Psoas muscle (tissue), 8 donors: Measurements from ENCODE around the gene PIK3AP1. TPM values are rescaled to one million over a fixed set of nuclear protein-coding genes. Genes with fewer than 3 reads are reported as not detected.

Experiments
- ATAC-seq, 4 donors: fragments of 200-7000 bp; cut with Tn5 transposase; one replicate each; pipeline ENCODE4 v1.9.1; 2020; ENCODE audit warnings: moderate library complexity in 3 of 4, mild to moderate bottlenecking in 2 of 4
- DNase-seq, 2 donors: peaks; one replicate each; pipeline ENCODE4 v3.0.0-alpha.2; 2020
- H3K27ac ChIP-seq: fragments of 200-600 bp; one replicate; pipeline ENCODE4 v1.8.0; 2022
- H3K27me3 ChIP-seq, 3 donors: fragments of 200-600 bp in 1 of 3; one replicate each; pipeline versions ENCODE4 v1.6.1 to v1.8.0; 2013 to 2022; ENCODE audit warnings: low read length in 2 of 3, mild to moderate bottlenecking in 2 of 3, moderate library complexity in 1 of 3; ENCODE audit not compliant: insufficient read depth in 3 of 3
- H3K36me3 ChIP-seq, 2 donors: fragments of 200-600 bp in 1 of 2; one replicate each; pipeline versions ENCODE4 v1.6.1 to v1.8.0; 2013 to 2022; ENCODE audit warnings: low read depth in 1 of 2, mild to moderate bottlenecking in 1 of 2, moderate library complexity in 1 of 2; ENCODE audit not compliant: insufficient read depth in 1 of 2
- H3K4me1 ChIP-seq: fragments of 200-600 bp; one replicate; pipeline ENCODE4 v1.8.0; 2022
- H3K4me3 ChIP-seq: fragments of 200-600 bp; one replicate; pipeline ENCODE4 v1.8.0; 2022; ENCODE audit warnings: mild to moderate bottlenecking
- H3K9me3 ChIP-seq: fragments of 200-600 bp; one replicate; pipeline ENCODE4 v1.8.0; 2022
- WGBS, 3 donors: extraction: QIAGEN DNeasy Blood & Tissue Kit; methylation state at CpG; one replicate each; pipeline versions ENCODE4 v1.1.6 to v1.1.7; 2013; 5-methylcytosine and 5-hydroxymethylcytosine counted together
- intact Hi-C, 2 donors: fragments of 100-400 bp; cut with DNase I; formaldehyde crosslinking; loops; one replicate each; pipeline versions ENCODE4 v1.11.0 to v1.14.2; 2022
- polyA plus RNA-seq, 3 donors: library from polyadenylated mRNA; stranded (reverse); fragments of 200-250 nt; gene quantifications; one replicate each; pipeline ENCODE4 v1.2.3, GENCODE V29; 2013
- total RNA-seq, 4 donors: library from RNA; stranded (reverse); fragmentation: NEBNext Ultra II Directional in 2 of 4; extraction: Animal tissue kit (Norgen Biotek cat#: 25700) in 2 of 4; gene quantifications; one replicate each; pipeline versions ENCODE4 v1.2.1 to v1.2.4, GENCODE V29; 2021 to 2023
- TF ChIP-seq, protein P1 (sequence below): fragments of 200-600 bp; IDR thresholded peaks from one replicate; pipeline ENCODE4 v1.8.0; 2022; ENCODE audit warnings: antibody characterized with exemption
- donor health status: healthy with polysubstance abuse.
- donor health status: DM: no; HTN: no; CAD: no; lungs with moderate emphysema.
- donor health status: Bipolar disorder and iron deficiency.
- donor health status: healthy.
- donor health status: DM: yes; HTN: yes; CAD: no.
- donor health status: DM: no; HTN: no; CAD: no.
- donor health status: DM: no; HTN: no; CAD: no.
- donor health status: DM: yes; HTN: yes; CAD: no.

PIK3AP1 gene
- total and polyA plus RNA-seq, 7 donors = 0.17 to 8.6 (median 1.8) TPM

DNA sequence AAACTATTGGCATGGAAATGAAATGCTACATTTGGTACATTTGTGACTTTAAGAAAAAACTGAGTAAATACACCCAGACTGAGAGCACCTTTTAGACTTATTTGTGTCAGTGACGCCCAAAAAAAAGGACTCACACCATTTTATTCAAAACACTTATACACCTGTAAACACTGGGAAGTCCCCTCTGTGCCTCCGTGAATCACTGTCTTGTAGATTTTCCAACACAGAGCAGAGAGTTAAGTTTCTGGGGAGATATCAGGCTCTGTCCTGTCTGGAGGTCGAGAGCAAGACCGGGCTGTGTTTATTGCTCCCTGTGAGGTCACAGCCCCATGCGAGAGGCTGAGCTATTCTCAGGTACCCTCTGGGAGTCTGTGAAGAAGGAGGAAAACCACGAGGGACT, 72.8 kb downstream of the PIK3AP1 start:
- H3K9me3 ChIP-seq = no peaks in the 10 kb centered on the region
- no peak overlapping the region for H3K4me3 ChIP-seq
- DNase-seq (no peak), ATAC-seq (no peak)
- no peak overlapping the region for H3K27ac ChIP-seq
- intact Hi-C loops = loop anchor here in 1 of 2 donors (10.0 kb wide), 1 partner anchor 377 kb away; no protein-coding TSS in a partner anchor
- TF ChIP-seq, protein P1, sequence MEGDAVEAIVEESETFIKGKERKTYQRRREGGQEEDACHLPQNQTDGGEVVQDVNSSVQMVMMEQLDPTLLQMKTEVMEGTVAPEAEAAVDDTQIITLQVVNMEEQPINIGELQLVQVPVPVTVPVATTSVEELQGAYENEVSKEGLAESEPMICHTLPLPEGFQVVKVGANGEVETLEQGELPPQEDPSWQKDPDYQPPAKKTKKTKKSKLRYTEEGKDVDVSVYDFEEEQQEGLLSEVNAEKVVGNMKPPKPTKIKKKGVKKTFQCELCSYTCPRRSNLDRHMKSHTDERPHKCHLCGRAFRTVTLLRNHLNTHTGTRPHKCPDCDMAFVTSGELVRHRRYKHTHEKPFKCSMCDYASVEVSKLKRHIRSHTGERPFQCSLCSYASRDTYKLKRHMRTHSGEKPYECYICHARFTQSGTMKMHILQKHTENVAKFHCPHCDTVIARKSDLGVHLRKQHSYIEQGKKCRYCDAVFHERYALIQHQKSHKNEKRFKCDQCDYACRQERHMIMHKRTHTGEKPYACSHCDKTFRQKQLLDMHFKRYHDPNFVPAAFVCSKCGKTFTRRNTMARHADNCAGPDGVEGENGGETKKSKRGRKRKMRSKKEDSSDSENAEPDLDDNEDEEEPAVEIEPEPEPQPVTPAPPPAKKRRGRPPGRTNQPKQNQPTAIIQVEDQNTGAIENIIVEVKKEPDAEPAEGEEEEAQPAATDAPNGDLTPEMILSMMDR = no peak
- H3K27me3 ChIP-seq = no peaks in the 10 kb centered on the region
- H3K4me1 ChIP-seq = no peaks in the 10 kb centered on the region
- WGBS, 3 donors = 45 to 51% (median 48%) methylated on average over 6 of the region's 6 CpGs
- no peaks in the 10 kb centered on the region for H3K36me3 ChIP-seq

DNA sequence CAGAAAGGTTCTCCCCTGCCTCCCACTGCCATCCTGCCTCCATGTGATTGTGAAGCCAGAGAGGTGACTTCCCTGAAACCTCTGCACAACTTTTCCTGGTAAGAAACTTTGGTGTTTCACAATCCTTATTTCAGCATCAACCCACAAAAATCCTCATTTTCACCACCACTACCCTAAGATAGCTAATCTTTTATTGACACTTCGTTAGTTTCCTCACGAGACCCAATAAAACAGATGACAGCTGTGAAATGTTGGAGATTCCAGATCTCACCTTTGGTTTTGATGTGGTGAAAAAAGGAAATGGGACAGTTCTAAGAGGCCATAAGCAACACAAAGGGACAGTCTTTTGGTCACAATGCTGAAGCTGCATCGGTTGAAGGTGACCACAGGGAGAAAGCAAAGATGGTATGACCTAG, 73.6 kb downstream of the PIK3AP1 start:
- ATAC-seq (no peak), DNase-seq (no peak)
- Histone ChIP-seq H3K27me3 (no peaks in the 10 kb centered on the region), H3K4me3 (no peak overlapping the region), H3K9me3 (no peaks in the 10 kb centered on the region), H3K4me1 (no peaks in the 10 kb centered on the region), H3K27ac (no peak overlapping the region), H3K36me3 (no peaks in the 10 kb centered on the region)
- intact Hi-C loops = loop anchor here in 1 of 2 donors (10.0 kb wide), 1 partner anchor 378 kb away; no protein-coding TSS in a partner anchor
- 65 to 81% (median 67%) methylated on average over 3 of the region's 3 CpGs for WGBS, 3 donors
- TF ChIP-seq, protein P1 = no peak

DNA sequence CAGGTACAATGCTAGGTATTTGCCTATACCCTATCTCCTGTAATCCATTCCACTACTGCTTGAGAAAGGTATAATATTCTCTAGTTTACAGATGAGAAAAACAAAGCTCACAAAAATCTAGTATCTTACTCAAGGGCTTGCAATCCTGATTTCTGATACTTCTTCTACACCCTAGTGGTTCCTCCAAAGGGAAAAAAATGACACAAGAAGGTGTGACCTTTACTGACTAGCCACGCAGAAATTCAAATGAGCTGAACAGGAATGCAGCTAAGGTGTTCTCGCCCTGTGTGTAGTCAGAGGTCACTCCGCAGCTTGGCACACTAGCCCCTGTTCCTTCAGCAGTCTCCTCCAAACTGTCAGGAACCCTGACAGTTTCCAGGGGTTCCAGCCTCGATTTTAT, 74.0 kb downstream of the PIK3AP1 start:
- H3K27ac ChIP-seq = no peak overlapping the region
- no peaks in the 10 kb centered on the region for H3K27me3 ChIP-seq
- DNase-seq (no peak), ATAC-seq (no peak)
- H3K36me3 ChIP-seq = no peaks in the 10 kb centered on the region
- H3K9me3 ChIP-seq = no peaks in the 10 kb centered on the region
- H3K4me3 ChIP-seq = no peak overlapping the region
- intact Hi-C loops = loop anchor here in 1 of 2 donors (10.0 kb wide), 1 partner anchor 378 kb away; no protein-coding TSS in a partner anchor
- WGBS, 3 donors = 75 to 79% (median 78%) methylated on average over 4 of the region's 4 CpGs
- TF ChIP-seq, protein P1 = no peak
- H3K4me1 ChIP-seq = no peaks in the 10 kb centered on the region

DNA sequence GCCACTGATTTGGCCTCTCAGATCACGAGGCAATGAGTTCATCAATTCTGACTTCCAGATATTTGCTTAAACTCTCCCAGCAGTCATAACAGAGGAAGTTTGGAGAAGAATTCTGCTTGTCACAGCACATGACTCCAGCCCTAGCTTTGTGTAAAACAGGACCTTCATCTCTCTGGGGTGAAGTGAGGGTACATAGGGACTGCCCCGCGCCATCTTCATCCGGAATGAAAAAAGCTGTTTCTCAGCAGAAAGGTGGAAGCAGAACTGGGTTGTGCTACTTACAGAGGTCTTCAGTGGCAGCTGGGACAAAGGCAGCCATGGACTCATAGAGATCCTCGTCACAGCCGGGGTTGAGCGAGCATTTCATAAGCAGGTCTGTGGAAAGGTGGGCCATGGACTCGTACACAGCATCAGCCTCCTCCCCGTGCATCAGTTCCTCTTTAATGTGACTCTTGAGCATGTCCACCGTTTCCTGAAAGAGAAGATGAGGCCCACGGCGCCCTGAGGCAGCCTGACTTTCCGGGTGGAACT, 75.1 kb downstream of the PIK3AP1 start:
- DNase-seq = no peak
- 80 to 89% (median 88%) methylated on average over 13 of the region's 13 CpGs for WGBS, 3 donors
- Histone ChIP-seq H3K27me3 (no peaks in the 10 kb centered on the region), H3K36me3 (no peaks in the 10 kb centered on the region), H3K9me3 (no peaks in the 10 kb centered on the region), H3K4me1 (no peaks in the 10 kb centered on the region), H3K27ac (no peak overlapping the region), H3K4me3 (no peak overlapping the region)
- intact Hi-C loops = loop anchor here in 1 of 2 donors (10.0 kb wide), 1 partner anchor 380 kb away; no protein-coding TSS in a partner anchor
- ATAC-seq = no peak
- TF ChIP-seq, protein P1 = no peak

DNA sequence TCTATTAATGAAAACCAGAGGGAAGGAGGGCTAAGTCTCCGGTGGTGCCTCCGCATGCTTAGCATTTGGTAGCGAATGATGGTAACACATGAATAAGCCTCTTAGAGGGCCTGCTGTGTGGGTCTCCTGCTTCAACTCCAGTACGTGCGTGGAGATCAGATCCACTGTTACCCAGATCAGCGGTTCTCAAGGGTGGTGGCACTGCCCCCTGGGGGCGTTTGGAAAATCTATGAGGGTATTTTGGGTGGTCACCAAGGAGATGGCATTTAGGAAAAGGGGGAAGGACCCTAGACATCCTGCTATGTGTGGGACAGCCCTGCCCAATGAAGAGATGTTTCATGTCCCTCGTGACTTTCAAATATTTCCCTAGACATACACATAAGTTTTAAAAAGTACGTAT, 76.4 kb downstream of the PIK3AP1 start:
- Histone ChIP-seq H3K4me1 (no peaks in the 10 kb centered on the region), H3K27me3 (no peaks in the 10 kb centered on the region), H3K9me3 (no peaks in the 10 kb centered on the region), H3K4me3 (no peak overlapping the region), H3K27ac (no peak overlapping the region), H3K36me3 (no peaks in the 10 kb centered on the region)
- WGBS, 3 donors = 80 to 81% (median 80%) methylated on average over 9 of the region's 9 CpGs
- intact Hi-C loops = loop anchor here in 1 of 2 donors (10.0 kb wide), 1 partner anchor 381 kb away; no protein-coding TSS in a partner anchor
- no peak for DNase-seq
- ATAC-seq = no peak
- TF ChIP-seq, protein P1 = no peak
